ENCODE data around the gene NUDCD2. TPM values are rescaled to one million over a fixed set of nuclear protein-coding genes. Genes with fewer than 3 reads are reported as not detected.
A peak's percentile ranks its signal among the peaks of the same experiment; 100 is the strongest.

Gene NUDCD2
- total and polyA plus RNA-seq, 9 of the 15 experiments (the other 6 are each of a cell fraction or from before 2014, with no cell fraction given): 14.6 to 76.9 (median 32.5) TPM

- TF ChIP-seq TAF9B (IDR thresholded peaks at IDR 0.05; ENCODE audit: partially characterized antibody): no peak
- peak; percentile 68; the same call in 1 of the 2 replicates for TF ChIP-seq ZNF740 (CRISPR knock-in tag; IDR thresholded peaks at IDR 0.05)
- TF ChIP-seq ZNF740 (tag; IDR thresholded peaks at IDR 0.05): no peak
- 0 out of 2 replicates have a peak, but pooled peaks have one; percentile 24 for TF ChIP-seq TEAD2 (tag; IDR thresholded peaks at IDR 0.05)
- 0 out of 2 replicates have a peak, but pooled peaks have one; percentile 31 for TF ChIP-seq CC2D1A (IDR thresholded peaks at IDR 0.05)
Measured at GRCh38 chr5:163408311-163408923, 51.5 kb downstream of the NUDCD2 start (continued).

GRCh38 chr5:163407034-163407655 lies 52.8 kb downstream of the NUDCD2 start:
- no peak overlapping the region for H3K27ac ChIP-seq (ENCODE audit: extremely low read depth, low read depth, low read length)
- no peak for TF ChIP-seq GATAD2A (IDR thresholded peaks at IDR 0.05)
- TF ChIP-seq KLF10 (CRISPR knock-in tag; IDR thresholded peaks at IDR 0.05): no peak
- no peak for TF ChIP-seq ZNF3 (CRISPR knock-in tag; IDR thresholded peaks at IDR 0.05)
- TF ChIP-seq MXI1 (IDR thresholded peaks at IDR 0.05; ENCODE audit: low read depth, low read length): no peak
- no peak for TF ChIP-seq SETDB1 (IDR thresholded peaks at IDR 0.05; ENCODE audit: low read length)
- no peak for TF ChIP-seq PREB (CRISPR knock-in tag; IDR thresholded peaks at IDR 0.05)
- TF ChIP-seq CBX8 (IDR thresholded peaks at IDR 0.05; ENCODE audit: borderline replicate concordance, extremely low read depth, low read depth, low read length, poor library complexity, severe bottlenecking): no peak
- H3K9me1 ChIP-seq (ENCODE audit: control insufficient read depth, insufficient read depth, low read length): no peaks in the 10 kb centered on the region
- WGBS (ENCODE audit: insufficient coverage, low coverage, missing lambda C conversion rate): 41% methylated on average over 2 of the region's 2 CpGs
- no peaks in the 10 kb centered on the region; a peak in 1 of 5 replicates for H3K4me1 ChIP-seq (replicated peaks in 1 of 2; ENCODE audit: control insufficient read depth in 2 of 2, insufficient read depth in 2 of 2, low read length in 2 of 2)
- DNase-seq (ENCODE audit: extremely low read depth in 1 of 4, low spot score in 3 of 4) (no peak), FAIRE-seq (no peak), ATAC-seq (no peak)
- BruUV-seq (replicated peaks): no TSS peak
- H2AFZ ChIP-seq (ENCODE audit: low read depth, low read length): no peak overlapping the region
- intact Hi-C loops (cut with micrococcal nuclease): loop anchor here (5.0 to 10.0 kb wide), 2 partner anchors 325 to 1862 kb away; partner anchors contain the start of gene GABRB2
- H3K79me2 ChIP-seq (ENCODE audit: control insufficient read depth, insufficient read depth, low read length): no peaks in the 10 kb centered on the region
- H3K9ac ChIP-seq (ENCODE audit: insufficient read depth in 1 of 2, low read depth in 2 of 2, low read length in 2 of 2): no peak overlapping the region
- H3K4me2 ChIP-seq (ENCODE audit: insufficient read depth, low read length): no peak overlapping the region
- POLR2A ChIA-PET: interaction anchor here (0.5 kb wide), 1 partner anchor 254 kb away, joined by 3 read pairs; no protein-coding TSS in a partner anchor
- no peak overlapping the region for H3K4me3 ChIP-seq
- H3K9me3 ChIP-seq (replicated peaks; ENCODE audit: control insufficient read depth, insufficient read depth, low read depth, low read length): no peaks in the 10 kb centered on the region
- no peaks in the 10 kb centered on the region for H4K20me1 ChIP-seq (replicated peaks; ENCODE audit: control insufficient read depth, insufficient read depth, low read length)
- H3K27me3 ChIP-seq (ENCODE audit: control insufficient read depth in 2 of 2, insufficient read depth in 2 of 2, low read length in 2 of 2): no peaks in the 10 kb centered on the region
- in situ Hi-C loops (cut with MboI): no loop called here
- CTCF ChIA-PET (ENCODE audit: low intra/inter-chr PET ratio): no interaction called here
- no peaks in the 10 kb centered on the region for H3K36me3 ChIP-seq (ENCODE audit: control insufficient read depth, insufficient read depth, low read length)

Measured in K562 (cell line).